Measurements from ENCODE around the gene CSN1S1.

The CSN1S1 gene

DNA sequence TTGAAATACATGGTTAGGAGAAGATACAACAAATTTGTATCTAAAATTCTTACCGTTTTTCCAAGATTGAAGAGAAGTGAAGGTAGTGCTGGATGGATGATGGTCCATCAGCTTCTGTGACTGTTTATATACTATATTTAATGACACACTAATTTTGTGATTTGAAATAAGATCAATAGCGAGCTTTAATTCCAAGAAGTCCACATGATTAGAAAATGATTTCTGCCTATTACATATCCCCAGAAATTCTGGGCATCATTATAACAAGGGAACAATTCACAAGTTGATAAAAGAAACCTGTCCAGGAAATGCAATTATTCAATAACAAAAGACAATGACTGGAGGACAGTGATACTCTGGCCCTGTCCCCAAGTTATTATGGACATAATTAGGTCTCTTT, 34.8 kb downstream of the CSN1S1 start, which contains the start of gene CSN2:
CSN2 (minus strand) TSS at position 101 of the 400 bp plus-strand sequence. CDS start 4,733 bp downstream, outside the sequence.
- H3K36me3 ChIP-seq (ENCODE audit: insufficient read depth, low read length), result no peaks in the 10 kb centered on the region
- no peak for DNase-seq (ENCODE audit: low read depth, low spot score)
- H3K9ac ChIP-seq (ENCODE audit: insufficient read length), result no peak within 1 kb of the TSS
- no peak for TF ChIP-seq FOXP2 (optimal IDR thresholded peaks at IDR 0.05; ENCODE audit: control extremely low read depth, extremely low read length, insufficient read depth)
- TF ChIP-seq EZH2 (IDR thresholded peaks at IDR 0.05), result no peak
- no peak for TF ChIP-seq POLR2AphosphoS5 (IDR thresholded peaks at IDR 0.05; ENCODE audit: borderline replicate concordance, low read depth, low read length)
- no peak within 1 kb of the TSS for H3K4me3 ChIP-seq
- H3K27ac ChIP-seq, result no peak within 1 kb of the TSS
- no peaks in the 10 kb centered on the region for H3K9me3 ChIP-seq (ENCODE audit: low read depth, low read length)

DNA sequence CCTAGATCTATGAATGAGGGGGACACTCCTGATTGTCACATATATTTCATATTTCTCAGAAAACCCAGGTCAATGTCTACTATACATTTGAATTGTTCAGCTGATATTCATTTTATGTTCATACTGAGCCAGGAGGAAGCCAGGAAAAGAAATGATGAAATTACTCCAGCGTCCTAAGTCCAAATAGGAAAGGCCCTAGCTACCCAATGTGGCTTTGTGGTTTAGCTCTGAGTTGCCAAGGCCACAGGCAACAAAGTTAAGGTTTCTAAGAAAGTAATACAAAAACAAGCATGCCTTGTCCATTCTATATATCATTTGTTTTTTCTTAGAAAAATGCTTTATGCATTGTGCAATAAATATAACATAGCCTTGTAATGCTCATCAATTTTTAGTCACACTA, 39.2 kb downstream of the CSN1S1 start:
- no peak overlapping the region for H3K27ac ChIP-seq
- no peak for DNase-seq (ENCODE audit: low read depth, low spot score)
- no peak overlapping the region for H3K9ac ChIP-seq (ENCODE audit: insufficient read length)
- no peak overlapping the region for H3K4me3 ChIP-seq
- H3K9me3 ChIP-seq (ENCODE audit: low read depth, low read length), result no peaks in the 10 kb centered on the region
- no peaks in the 10 kb centered on the region for H3K36me3 ChIP-seq (ENCODE audit: insufficient read depth, low read length)
- TF ChIP-seq EZH2 (IDR thresholded peaks at IDR 0.05) (no peak), FOXP2 (optimal IDR thresholded peaks at IDR 0.05; ENCODE audit: control extremely low read depth, extremely low read length, insufficient read depth) (no peak), POLR2AphosphoS5 (IDR thresholded peaks at IDR 0.05; ENCODE audit: borderline replicate concordance, low read depth, low read length) (no peak)

DNA sequence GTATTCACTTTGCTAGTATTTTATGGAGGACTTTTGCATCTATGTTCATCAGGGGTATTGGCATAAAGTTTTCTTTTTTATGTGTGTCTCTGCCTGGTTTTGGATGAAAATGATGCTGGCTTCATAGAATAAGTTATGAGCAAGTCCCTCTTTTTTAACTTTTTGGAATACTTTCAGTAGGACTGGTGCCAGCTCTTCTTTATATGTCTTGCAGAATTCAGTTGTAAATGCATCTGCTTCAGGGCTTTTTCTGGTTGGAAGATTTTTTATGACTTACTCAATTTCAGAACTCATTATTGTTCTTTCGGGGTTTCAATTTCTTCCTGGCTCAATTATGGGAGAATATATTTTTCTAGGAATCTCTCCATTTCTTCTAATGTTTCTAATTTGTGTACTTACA, 43.8 kb downstream of the CSN1S1 start:
- DNase-seq (ENCODE audit: low read depth, low spot score), result peak; percentile 44
- no peak for TF ChIP-seq EZH2 (IDR thresholded peaks at IDR 0.05)
- no peak for TF ChIP-seq POLR2AphosphoS5 (IDR thresholded peaks at IDR 0.05; ENCODE audit: borderline replicate concordance, low read depth, low read length)
- no peak for TF ChIP-seq FOXP2 (optimal IDR thresholded peaks at IDR 0.05; ENCODE audit: control extremely low read depth, extremely low read length, insufficient read depth)
- Histone ChIP-seq H3K27ac (peak overlapping the region; percentile 46; the same call in 1 of the 2 replicates), H3K9ac (ENCODE audit: insufficient read length) (no peak overlapping the region), H3K9me3 (ENCODE audit: low read depth, low read length) (no peaks in the 10 kb centered on the region), H3K4me3 (no peak overlapping the region), H3K36me3 (ENCODE audit: insufficient read depth, low read length) (no peaks in the 10 kb centered on the region)

DNA sequence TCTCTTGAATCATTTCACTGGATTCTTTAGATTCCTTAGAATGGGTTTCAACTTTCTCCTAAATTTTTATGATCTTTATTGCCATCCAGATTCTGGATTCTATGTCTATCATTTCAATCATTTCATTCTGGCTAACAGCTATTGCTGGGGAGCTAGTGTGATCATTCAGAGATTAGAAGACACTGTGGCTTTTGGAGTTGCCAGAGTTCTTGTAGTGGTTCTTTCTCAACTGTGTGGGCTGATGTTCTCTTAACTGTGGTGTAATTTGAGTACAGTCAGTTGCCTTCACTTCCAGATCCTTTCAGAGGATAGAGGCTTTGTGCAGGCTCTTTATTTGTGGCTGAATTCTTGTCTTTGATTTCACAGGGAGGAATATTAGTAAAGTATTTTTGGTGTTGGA, 46.7 kb downstream of the CSN1S1 start:
- Histone ChIP-seq H3K36me3 (ENCODE audit: insufficient read depth, low read length) (no peaks in the 10 kb centered on the region), H3K9me3 (ENCODE audit: low read depth, low read length) (no peaks in the 10 kb centered on the region), H3K27ac (no peak overlapping the region), H3K9ac (ENCODE audit: insufficient read length) (no peak overlapping the region), H3K4me3 (no peak overlapping the region)
- TF ChIP-seq POLR2AphosphoS5 (IDR thresholded peaks at IDR 0.05; ENCODE audit: borderline replicate concordance, low read depth, low read length) (no peak), EZH2 (IDR thresholded peaks at IDR 0.05) (no peak), FOXP2 (optimal IDR thresholded peaks at IDR 0.05; ENCODE audit: control extremely low read depth, extremely low read length, insufficient read depth) (no peak)
- DNase-seq (ENCODE audit: low read depth, low spot score), result no peak

DNA sequence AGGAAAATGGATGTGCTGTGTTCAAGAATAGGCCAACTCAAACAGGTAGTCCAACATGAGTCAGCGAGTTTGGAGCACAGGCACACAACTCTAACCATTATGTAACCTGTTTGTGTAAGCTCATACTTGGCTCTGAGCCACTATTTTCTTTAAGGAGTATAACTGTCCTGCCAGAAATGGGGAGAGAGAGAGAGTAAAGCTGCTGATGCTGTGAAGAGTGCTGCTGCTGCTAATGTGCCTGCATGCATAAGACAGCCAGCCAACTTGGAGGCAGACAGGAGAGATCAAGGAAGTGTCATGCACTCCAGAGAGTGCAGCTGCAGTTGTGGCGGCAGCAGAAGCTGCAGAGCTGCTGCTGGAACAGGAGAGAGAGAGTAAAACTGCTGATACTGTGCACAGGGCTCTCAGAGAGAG, 53.2 kb downstream of the CSN1S1 start:
- Histone ChIP-seq H3K36me3 (ENCODE audit: insufficient read depth, low read length) (no peaks in the 10 kb centered on the region), H3K9me3 (ENCODE audit: low read depth, low read length) (no peaks in the 10 kb centered on the region), H3K27ac (no peak overlapping the region), H3K9ac (ENCODE audit: insufficient read length) (no peak overlapping the region), H3K4me3 (no peak overlapping the region)
- DNase-seq (ENCODE audit: low read depth, low spot score), result no peak
- no peak for TF ChIP-seq FOXP2 (optimal IDR thresholded peaks at IDR 0.05; ENCODE audit: control extremely low read depth, extremely low read length, insufficient read depth)
- no peak for TF ChIP-seq EZH2 (IDR thresholded peaks at IDR 0.05)
- no peak for TF ChIP-seq POLR2AphosphoS5 (IDR thresholded peaks at IDR 0.05; ENCODE audit: borderline replicate concordance, low read depth, low read length)

DNA sequence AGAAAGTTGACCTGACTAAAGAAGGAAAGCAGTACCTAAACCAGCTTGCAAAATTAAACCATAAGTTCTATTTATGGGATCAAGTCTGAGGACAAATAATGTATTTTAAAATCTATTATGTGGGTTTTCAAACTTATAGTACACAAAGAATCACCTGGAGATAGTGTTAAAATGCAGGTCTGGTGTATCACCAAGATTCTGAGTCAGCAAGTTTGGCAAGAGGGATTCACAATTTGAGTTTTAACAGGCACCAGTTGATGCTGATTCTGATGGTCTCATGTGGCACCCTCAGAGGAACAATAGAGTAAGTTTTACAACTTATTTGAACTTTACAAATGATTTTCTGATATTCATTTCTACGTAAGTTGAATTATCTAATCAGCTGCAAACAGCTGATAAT, 55.8 kb downstream of the CSN1S1 start:
- H3K4me3 ChIP-seq, result no peak overlapping the region
- H3K9ac ChIP-seq (ENCODE audit: insufficient read length), result no peak overlapping the region
- H3K9me3 ChIP-seq (ENCODE audit: low read depth, low read length), result no peaks in the 10 kb centered on the region
- no peak for DNase-seq (ENCODE audit: low read depth, low spot score)
- H3K27ac ChIP-seq, result no peak overlapping the region
- no peak for TF ChIP-seq EZH2 (IDR thresholded peaks at IDR 0.05)
- no peak for TF ChIP-seq FOXP2 (optimal IDR thresholded peaks at IDR 0.05; ENCODE audit: control extremely low read depth, extremely low read length, insufficient read depth)
- no peak for TF ChIP-seq POLR2AphosphoS5 (IDR thresholded peaks at IDR 0.05; ENCODE audit: borderline replicate concordance, low read depth, low read length)
- no peaks in the 10 kb centered on the region for H3K36me3 ChIP-seq (ENCODE audit: insufficient read depth, low read length)

DNA sequence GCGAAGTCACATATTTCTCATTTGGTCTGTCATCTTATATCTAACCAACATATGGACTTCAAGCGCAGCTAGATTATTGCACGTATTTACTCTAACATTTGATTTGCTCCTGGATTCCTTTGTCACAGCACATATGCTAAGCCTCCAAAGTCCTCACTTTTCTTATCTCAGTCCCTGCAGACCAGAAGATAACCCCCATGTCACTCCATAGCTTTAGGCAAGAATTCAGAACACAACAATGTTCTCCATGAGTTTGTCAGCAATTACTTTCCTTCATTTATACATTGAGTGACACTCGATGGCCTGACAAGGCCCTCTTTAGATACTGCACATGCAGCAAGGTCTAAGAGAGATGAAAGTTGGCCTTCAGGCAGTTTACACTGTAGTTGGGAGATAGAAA, 60.1 kb downstream of the CSN1S1 start:
- TF ChIP-seq EZH2 (IDR thresholded peaks at IDR 0.05) (no peak), FOXP2 (optimal IDR thresholded peaks at IDR 0.05; ENCODE audit: control extremely low read depth, extremely low read length, insufficient read depth) (no peak), POLR2AphosphoS5 (IDR thresholded peaks at IDR 0.05; ENCODE audit: borderline replicate concordance, low read depth, low read length) (no peak)
- Histone ChIP-seq H3K4me3 (no peak overlapping the region), H3K9me3 (ENCODE audit: low read depth, low read length) (no peaks in the 10 kb centered on the region), H3K9ac (ENCODE audit: insufficient read length) (no peak overlapping the region), H3K36me3 (ENCODE audit: insufficient read depth, low read length) (no peaks in the 10 kb centered on the region), H3K27ac (no peak overlapping the region)
- no peak for DNase-seq (ENCODE audit: low read depth, low spot score)

DNA sequence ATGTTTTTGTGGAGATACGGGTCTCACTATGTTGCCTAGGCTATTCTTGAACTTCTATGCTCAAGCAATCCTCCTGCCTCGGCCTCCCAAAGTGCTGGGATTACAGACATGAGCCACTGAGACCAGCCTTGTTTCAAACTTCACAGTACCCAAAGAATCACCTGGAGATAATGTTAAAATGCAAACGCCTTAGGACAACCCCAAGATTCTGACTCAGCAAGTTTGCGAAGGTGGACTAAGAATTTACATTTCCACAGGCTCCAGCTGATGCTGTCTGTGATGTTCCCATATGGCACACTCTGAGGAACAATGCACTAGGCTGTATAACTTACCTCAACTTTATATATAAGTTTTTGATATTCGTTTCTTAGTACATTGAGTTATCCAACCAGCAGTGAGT, 63.9 kb downstream of the CSN1S1 start:
- no peak overlapping the region for H3K9ac ChIP-seq (ENCODE audit: insufficient read length)
- no peak overlapping the region for H3K27ac ChIP-seq

DNA sequence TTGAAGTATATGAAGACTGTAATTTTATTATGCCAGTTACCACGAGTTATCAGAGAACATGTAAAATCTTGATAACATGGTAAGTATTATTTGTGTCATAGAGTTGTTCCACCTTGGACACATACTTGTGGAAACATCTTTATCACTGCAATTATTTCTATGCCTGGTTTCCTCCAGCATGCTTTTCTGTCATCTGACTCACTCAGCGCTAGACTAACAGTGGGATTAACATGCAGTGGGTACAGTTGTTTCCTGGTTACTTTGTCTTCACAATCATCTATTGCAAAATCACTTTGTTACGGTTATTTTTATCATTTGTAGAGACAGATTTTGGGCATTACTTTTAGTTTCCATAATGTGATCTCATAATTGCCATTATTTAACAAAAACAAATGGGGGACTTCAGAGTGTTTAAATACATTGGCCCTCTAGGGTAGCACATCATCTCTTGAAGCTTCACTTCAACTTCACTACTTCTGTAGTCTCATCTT, 64.7 kb downstream of the CSN1S1 start, which contains the start of gene STATH:
STATH (plus strand) TSS at position 441 of the 491 bp plus-strand sequence. CDS start 2,472 bp downstream, outside the sequence.
- no peak for TF ChIP-seq FOXP2 (optimal IDR thresholded peaks at IDR 0.05; ENCODE audit: control extremely low read depth, extremely low read length, insufficient read depth)
- no peak for TF ChIP-seq EZH2 (IDR thresholded peaks at IDR 0.05)
- TF ChIP-seq POLR2AphosphoS5 (IDR thresholded peaks at IDR 0.05; ENCODE audit: borderline replicate concordance, low read depth, low read length), result no peak
- Histone ChIP-seq H3K27ac (no peak within 1 kb of the TSS), H3K9me3 (ENCODE audit: low read depth, low read length) (no peaks in the 10 kb centered on the region), H3K36me3 (ENCODE audit: insufficient read depth, low read length) (no peaks in the 10 kb centered on the region), H3K9ac (ENCODE audit: insufficient read length) (no peak within 1 kb of the TSS), H3K4me3 (no peak within 1 kb of the TSS)
- no peak for DNase-seq (ENCODE audit: low read depth, low spot score)

More for the DNA sequence above, 63.9 kb downstream of the CSN1S1 start:
- TF ChIP-seq EZH2 (IDR thresholded peaks at IDR 0.05), result no peak
- TF ChIP-seq FOXP2 (optimal IDR thresholded peaks at IDR 0.05; ENCODE audit: control extremely low read depth, extremely low read length, insufficient read depth), result no peak
- no peak for TF ChIP-seq POLR2AphosphoS5 (IDR thresholded peaks at IDR 0.05; ENCODE audit: borderline replicate concordance, low read depth, low read length)
- Histone ChIP-seq H3K36me3 (ENCODE audit: insufficient read depth, low read length) (no peaks in the 10 kb centered on the region), H3K9me3 (ENCODE audit: low read depth, low read length) (no peaks in the 10 kb centered on the region), H3K4me3 (no peak overlapping the region)
- DNase-seq (ENCODE audit: low read depth, low spot score), result no peak

Measured in SK-N-MC (cell line).